SU-DHL-6 (cell line): ENCODE results near the gene RRP15.

Source experiments
- CTCF ChIP-seq: fragments of 200-600 bp; sonication (generic); IDR thresholded peaks from one replicate; pipeline ENCODE4 v1.5.1; 2017; ENCODE audit warnings: antibody characterized with exemption, mild to moderate bottlenecking, low read length, moderate library complexity; ENCODE audit not compliant: insufficient read depth, poor library complexity, severe bottlenecking
- EZH2phosphoT487 ChIP-seq: fragments of 200-600 bp; sonication (generic), shearing (Covaris generic); conservative IDR thresholded peaks from 2 replicates; pipeline ENCODE4 v1.6.1; 2018; ENCODE audit warnings: mild to moderate bottlenecking, antibody characterized with exemption, low read length, moderate library complexity, mixed read lengths

GRCh38 chr1:218281285-218281684 is 3.8 kb upstream of the RRP15 start:
- TF ChIP-seq CTCF (no peak), EZH2phosphoT487 (no peak)
